Breast epithelium (tissue), 4 donors: ENCODE data around the gene TYW1. TPM values are rescaled to one million over a fixed set of nuclear protein-coding genes. Genes with fewer than 3 reads are reported as not detected.
"Not testable (repeated sequence)": the region's sequence is repeated elsewhere in the genome, so short reads cannot be mapped to it uniquely, and the experiment has no call there.

Source experiments
- DNase-seq, 2 donors: peaks; one replicate each; pipeline ENCODE4 v3.0.0-alpha.2; 2019; ENCODE audit warnings: low spot score in 2 of 2
- H3K27ac ChIP-seq, 2 donors: fragments of 200-600 bp; sonication (generic) in 1 of 2; one replicate each; pipeline ENCODE4 v1.5.1; 2016 to 2019; ENCODE audit warnings: mild to moderate bottlenecking in 1 of 2
- H3K27me3 ChIP-seq, 2 donors: fragments of 200-600 bp; sonication (generic) in 1 of 2; one replicate each; pipeline versions ENCODE4 v1.5.1 to v1.6.0; 2017 to 2019; ENCODE audit warnings: control low read depth in 1 of 2, mild to moderate bottlenecking in 1 of 2
- H3K36me3 ChIP-seq: fragments of 200-600 bp; one replicate; pipeline ENCODE4 v1.5.1; 2019
- H3K4me1 ChIP-seq, 2 donors: fragments of 200-600 bp; sonication (generic); one replicate each; pipeline ENCODE4 v1.5.1; 2016 to 2019; ENCODE audit warnings: control low read depth in 1 of 2
- H3K4me3 ChIP-seq, 3 donors: fragments of 200-600 bp; sonication (generic); 1 replicate in 2 of 3; 2 replicates in 1 of 3; pipeline ENCODE4 v1.5.1; 2016 to 2019; ENCODE audit warnings: mild to moderate bottlenecking in 3 of 3, moderate library complexity in 2 of 3
- H3K9me3 ChIP-seq, 2 donors: fragments of 200-600 bp; sonication (generic) in 1 of 2; one replicate each; pipeline ENCODE4 v1.5.1; 2016 to 2019; ENCODE audit warnings: control low read depth in 1 of 2
- CTCF ChIP-seq, 3 donors: fragments of 450-650 bp; IDR thresholded peaks; one replicate each; pipeline ENCODE4 v1.5.1; 2016 to 2017; ENCODE audit warnings: antibody characterized with exemption in 3 of 3, mild to moderate bottlenecking in 3 of 3, moderate library complexity in 3 of 3
- POLR2A ChIP-seq: fragments of 450-650 bp; IDR thresholded peaks from one replicate; pipeline ENCODE4 v1.6.1; 2016; ENCODE audit warnings: antibody characterized with exemption, mild to moderate bottlenecking, moderate library complexity
- POLR2AphosphoS5 ChIP-seq, 3 donors: sonication (generic); formaldehyde crosslinking; IDR thresholded peaks; one replicate each; pipeline ENCODE4 v1.6.1; 2017; ENCODE audit warnings: antibody characterized with exemption in 3 of 3
- intact Hi-C: fragments of 100-400 bp; cut with DNase I; formaldehyde crosslinking; loops from one replicate; pipeline ENCODE4 v1.15.1; 2023; ENCODE audit warnings: low total_unique reads
- total RNA-seq, 3 donors: library from RNA; depleted of rRNA; stranded (reverse); fragments of >200 nt; gene quantifications; one replicate each; pipeline ENCODE4 v1.1.0, GENCODE V29; 2016

The TYW1 gene
- total RNA-seq, 3 donors from 2014 or later = 16.0 to 26.2 (median 23.6) TPM

- H3K27ac ChIP-seq, H3K27me3 ChIP-seq, H3K9me3 ChIP-seq, H3K36me3 ChIP-seq, DNase-seq, intact Hi-C loops, H3K4me1 ChIP-seq, H3K4me3 ChIP-seq: not testable (repeated sequence)
Measured at GRCh38 chr7:67233506-67233905, 236.9 kb downstream of the TYW1 start.

- DNase-seq, intact Hi-C loops, H3K36me3 ChIP-seq, H3K27ac ChIP-seq, H3K27me3 ChIP-seq, H3K4me3 ChIP-seq, H3K9me3 ChIP-seq, H3K4me1 ChIP-seq: not testable (repeated sequence)
Measured at GRCh38 chr7:67236216-67236615, 239.6 kb downstream of the TYW1 start.

DNA sequence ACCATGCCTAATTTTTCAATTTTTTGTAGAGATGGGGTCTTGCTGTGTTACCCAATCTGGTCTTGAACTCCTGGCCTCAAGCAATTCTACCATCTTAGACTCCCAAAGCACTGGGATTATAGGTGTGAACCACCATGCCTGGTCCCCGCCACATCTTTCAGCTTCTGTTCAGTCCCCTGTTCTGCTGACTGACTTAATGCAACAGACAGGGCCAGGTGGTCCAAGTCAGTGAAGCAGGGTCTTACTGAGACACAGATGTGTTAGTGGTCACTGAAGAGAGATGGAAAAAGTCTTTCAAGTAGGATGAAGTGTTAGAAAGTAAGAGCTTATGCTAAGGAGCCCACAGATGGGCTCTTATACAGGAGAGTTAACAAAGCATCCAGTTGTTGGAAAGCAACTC is 246.2 kb downstream of the TYW1 start:
- H3K4me3 ChIP-seq, H3K36me3 ChIP-seq, intact Hi-C loops, H3K9me3 ChIP-seq, H3K27me3 ChIP-seq, H3K27ac ChIP-seq, DNase-seq, H3K4me1 ChIP-seq: not testable (repeated sequence)

DNA sequence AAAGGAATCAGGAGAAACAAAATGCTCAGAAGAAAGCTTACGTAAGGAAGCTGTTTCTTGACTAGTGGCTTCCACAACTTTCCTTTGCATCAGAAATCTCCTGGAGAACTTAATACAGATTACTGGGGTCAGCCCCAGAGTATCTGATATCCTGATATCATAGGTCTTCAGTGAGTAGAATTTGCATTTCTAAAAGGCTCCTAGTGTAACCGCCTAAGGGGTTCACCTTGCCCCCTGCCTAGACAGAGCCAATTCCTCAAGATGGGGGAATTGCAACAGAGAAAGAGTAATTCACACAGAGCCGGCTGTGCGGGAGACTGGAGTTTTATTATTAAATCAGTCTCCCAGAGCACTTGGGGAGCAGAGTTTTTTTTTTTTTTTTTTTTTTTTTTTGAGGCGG is 251.7 kb downstream of the TYW1 start:
- peaks cover 0 to 11% of the 10 kb centered on the region in 2 donors for H3K9me3 ChIP-seq
- H3K4me1 ChIP-seq, intact Hi-C loops, DNase-seq, H3K36me3 ChIP-seq, H3K4me3 ChIP-seq, H3K27me3 ChIP-seq, H3K27ac ChIP-seq: not testable (repeated sequence)

GRCh38 chr7:67251986-67252558 is 255.4 kb downstream of the TYW1 start:
- H3K4me1 ChIP-seq = no peaks in the 10 kb centered on the region
- H3K27ac ChIP-seq = no peak overlapping the region
- no peaks in the 10 kb centered on the region for H3K36me3 ChIP-seq
- no peak for TF ChIP-seq POLR2A
- no peak for TF ChIP-seq CTCF (IDR thresholded peaks at IDR 0.05)
- TF ChIP-seq POLR2AphosphoS5 (IDR thresholded peaks at IDR 0.05) = no peak
- intact Hi-C loops = no loop called here
- H3K9me3 ChIP-seq = peaks cover 0 to 11% of the 10 kb centered on the region in 2 donors
- no peak overlapping the region for H3K4me3 ChIP-seq
- DNase-seq = no peak
- H3K27me3 ChIP-seq = no peaks in the 10 kb centered on the region

GRCh38 chr7:67255076-67255475 is 258.4 kb downstream of the TYW1 start:
- peaks cover 0 to 11% of the 10 kb centered on the region in 2 donors for H3K9me3 ChIP-seq
- intact Hi-C loops, H3K36me3 ChIP-seq, H3K27ac ChIP-seq, H3K4me3 ChIP-seq, DNase-seq, H3K27me3 ChIP-seq, H3K4me1 ChIP-seq: not testable (repeated sequence)

GRCh38 chr7:67257779-67258178 is 261.1 kb downstream of the TYW1 start:
- H3K27ac ChIP-seq, H3K36me3 ChIP-seq, H3K4me3 ChIP-seq, H3K27me3 ChIP-seq, H3K4me1 ChIP-seq, intact Hi-C loops, H3K9me3 ChIP-seq, DNase-seq: not testable (repeated sequence)

- DNase-seq, intact Hi-C loops, H3K4me1 ChIP-seq, H3K4me3 ChIP-seq, H3K36me3 ChIP-seq, H3K27me3 ChIP-seq, H3K27ac ChIP-seq, H3K9me3 ChIP-seq: not testable (repeated sequence)
Measured at GRCh38 chr7:67259363-67259762, 262.7 kb downstream of the TYW1 start.

DNA sequence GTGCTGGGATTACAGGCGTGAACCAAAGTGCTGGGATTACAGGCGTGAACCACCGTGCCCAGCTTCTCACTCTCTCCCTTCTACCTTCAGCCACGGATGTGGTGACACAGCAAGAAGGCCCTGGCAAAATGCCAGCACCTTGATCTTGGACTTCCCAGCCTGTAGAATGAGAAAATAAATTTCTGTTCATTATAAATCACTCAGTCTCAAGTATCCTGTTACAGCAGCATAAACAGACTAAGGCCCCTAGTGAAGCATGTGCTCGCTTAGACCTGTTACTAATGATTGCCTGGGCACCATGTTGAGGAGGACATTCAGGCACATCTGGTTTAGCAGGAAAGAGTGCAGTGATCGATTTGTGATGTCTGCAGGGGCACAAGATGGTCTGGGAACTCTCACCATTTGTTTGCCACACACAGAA is 263.5 kb downstream of the TYW1 start:
- H3K9me3 ChIP-seq, intact Hi-C loops, H3K27ac ChIP-seq, DNase-seq, H3K4me1 ChIP-seq, H3K27me3 ChIP-seq, H3K4me3 ChIP-seq, H3K36me3 ChIP-seq: not testable (repeated sequence)

DNA sequence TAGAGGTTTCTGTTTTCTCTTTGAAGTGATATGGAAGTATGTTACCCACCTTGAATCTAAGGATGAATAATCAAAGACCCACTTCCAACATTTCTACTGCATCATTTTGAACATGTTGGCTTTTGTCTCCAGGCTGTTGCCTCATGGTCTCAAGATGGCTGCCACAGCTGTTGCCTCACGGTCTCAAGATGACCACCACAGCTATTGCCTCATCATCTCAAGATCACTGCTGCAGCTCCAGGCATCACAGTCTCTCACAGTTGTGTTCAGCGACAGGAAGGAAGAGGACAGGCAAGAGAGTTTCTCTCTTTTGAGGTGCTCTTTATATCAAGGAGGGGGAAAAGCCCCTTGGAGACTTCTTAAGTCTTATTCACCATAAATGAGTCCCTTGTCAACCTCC is 267.4 kb downstream of the TYW1 start:
- intact Hi-C loops, H3K36me3 ChIP-seq, H3K27ac ChIP-seq, H3K9me3 ChIP-seq, H3K27me3 ChIP-seq, H3K4me3 ChIP-seq, H3K4me1 ChIP-seq, DNase-seq: not testable (repeated sequence)

- H3K27ac ChIP-seq, H3K9me3 ChIP-seq, H3K4me3 ChIP-seq, H3K27me3 ChIP-seq, intact Hi-C loops, DNase-seq, H3K36me3 ChIP-seq, H3K4me1 ChIP-seq: not testable (repeated sequence)
Measured at GRCh38 chr7:67266070-67266469, 269.4 kb downstream of the TYW1 start.
